ENCODE data around the gene MATN1.

Gene MATN1

DNA sequence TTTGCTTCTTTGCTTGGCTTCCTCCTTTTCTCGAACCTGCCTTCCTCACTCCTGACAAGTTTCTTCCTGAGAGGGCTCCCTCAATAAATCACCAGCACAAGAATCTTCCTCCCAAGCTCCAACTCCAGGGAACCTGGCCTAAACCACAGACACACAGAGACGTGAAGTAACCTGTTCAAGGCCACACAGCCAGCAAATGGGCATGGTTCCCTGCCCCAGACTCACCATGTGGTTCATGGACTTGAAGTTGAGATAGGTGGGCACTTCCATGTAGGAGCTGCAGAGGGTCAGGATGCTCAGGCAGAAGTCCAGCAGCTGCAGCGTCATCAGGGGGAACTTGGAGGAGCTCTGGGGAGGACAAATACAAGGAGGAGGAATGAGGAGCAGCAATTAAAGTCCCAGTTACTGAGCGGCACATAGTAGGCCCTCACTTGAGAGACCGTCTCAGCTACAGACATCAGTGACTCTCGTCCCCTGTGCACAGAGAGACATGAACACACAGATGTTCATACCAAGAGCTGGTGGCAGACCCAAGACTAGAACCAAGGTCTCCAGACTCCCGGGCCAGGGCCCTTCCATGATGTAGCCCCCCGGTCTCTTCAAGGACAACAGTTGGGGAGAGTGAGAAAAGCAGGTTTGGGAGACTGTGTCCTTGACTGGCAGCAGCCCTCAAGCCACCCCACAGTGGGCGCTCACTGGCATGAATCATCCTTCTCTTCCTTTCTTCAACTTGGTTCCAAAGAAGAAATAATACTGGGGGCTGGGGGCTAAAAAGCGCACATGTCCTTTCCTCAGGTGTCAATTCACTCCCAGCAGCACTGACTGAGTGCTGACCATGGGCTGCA is 15.6 kb upstream of the MATN1 start:
- Histone ChIP-seq H3K4me3 (ENCODE audit: low read depth, low read length) (no peak overlapping the region), H3K36me3 (no peaks in the 10 kb centered on the region), H3K27ac (no peak overlapping the region), H3K9me3 (ENCODE audit: severe bottlenecking) (no peaks in the 10 kb centered on the region), H3K27me3 (ENCODE audit: insufficient read depth, low read depth, severe bottlenecking) (no peaks in the 10 kb centered on the region)
- TF ChIP-seq, protein P1, sequence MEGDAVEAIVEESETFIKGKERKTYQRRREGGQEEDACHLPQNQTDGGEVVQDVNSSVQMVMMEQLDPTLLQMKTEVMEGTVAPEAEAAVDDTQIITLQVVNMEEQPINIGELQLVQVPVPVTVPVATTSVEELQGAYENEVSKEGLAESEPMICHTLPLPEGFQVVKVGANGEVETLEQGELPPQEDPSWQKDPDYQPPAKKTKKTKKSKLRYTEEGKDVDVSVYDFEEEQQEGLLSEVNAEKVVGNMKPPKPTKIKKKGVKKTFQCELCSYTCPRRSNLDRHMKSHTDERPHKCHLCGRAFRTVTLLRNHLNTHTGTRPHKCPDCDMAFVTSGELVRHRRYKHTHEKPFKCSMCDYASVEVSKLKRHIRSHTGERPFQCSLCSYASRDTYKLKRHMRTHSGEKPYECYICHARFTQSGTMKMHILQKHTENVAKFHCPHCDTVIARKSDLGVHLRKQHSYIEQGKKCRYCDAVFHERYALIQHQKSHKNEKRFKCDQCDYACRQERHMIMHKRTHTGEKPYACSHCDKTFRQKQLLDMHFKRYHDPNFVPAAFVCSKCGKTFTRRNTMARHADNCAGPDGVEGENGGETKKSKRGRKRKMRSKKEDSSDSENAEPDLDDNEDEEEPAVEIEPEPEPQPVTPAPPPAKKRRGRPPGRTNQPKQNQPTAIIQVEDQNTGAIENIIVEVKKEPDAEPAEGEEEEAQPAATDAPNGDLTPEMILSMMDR (IDR thresholded peaks at IDR 0.05; ENCODE audit: low read depth, low read length): no peak
- DNase-seq: no peak

DNA sequence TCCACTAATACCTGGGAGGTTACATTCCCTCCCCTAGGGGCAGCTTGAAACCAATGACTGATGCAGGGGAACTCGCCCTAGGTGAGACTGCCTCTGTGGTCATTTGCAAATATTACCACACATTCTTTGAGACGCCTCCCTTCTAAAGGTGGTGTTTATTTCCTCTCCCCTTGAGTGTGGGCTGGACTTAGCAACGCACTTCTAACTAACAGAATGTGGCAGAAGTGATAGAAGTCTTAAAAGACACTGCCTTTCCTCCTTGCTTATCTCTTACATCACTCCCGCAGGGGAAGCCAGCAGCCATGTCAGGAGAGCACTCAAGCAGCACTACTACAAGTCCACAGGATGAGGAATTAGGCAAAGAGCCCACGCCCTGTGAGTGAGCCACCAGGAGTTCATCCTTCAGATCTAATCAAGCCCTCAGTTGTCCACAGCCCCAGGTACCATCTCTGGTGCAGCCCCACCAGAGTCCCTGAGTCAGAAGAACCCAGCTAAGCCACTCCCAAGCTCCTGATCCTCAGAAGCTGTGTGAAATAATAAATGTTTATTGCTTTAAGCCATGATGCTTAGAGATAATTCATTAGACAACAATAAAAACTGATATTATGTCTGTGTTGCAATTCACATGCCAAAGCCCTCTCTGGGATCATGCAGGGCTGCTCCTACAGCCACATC is 14.8 kb upstream of the MATN1 start:
- no peaks in the 10 kb centered on the region for H3K9me3 ChIP-seq (ENCODE audit: severe bottlenecking)

DNA sequence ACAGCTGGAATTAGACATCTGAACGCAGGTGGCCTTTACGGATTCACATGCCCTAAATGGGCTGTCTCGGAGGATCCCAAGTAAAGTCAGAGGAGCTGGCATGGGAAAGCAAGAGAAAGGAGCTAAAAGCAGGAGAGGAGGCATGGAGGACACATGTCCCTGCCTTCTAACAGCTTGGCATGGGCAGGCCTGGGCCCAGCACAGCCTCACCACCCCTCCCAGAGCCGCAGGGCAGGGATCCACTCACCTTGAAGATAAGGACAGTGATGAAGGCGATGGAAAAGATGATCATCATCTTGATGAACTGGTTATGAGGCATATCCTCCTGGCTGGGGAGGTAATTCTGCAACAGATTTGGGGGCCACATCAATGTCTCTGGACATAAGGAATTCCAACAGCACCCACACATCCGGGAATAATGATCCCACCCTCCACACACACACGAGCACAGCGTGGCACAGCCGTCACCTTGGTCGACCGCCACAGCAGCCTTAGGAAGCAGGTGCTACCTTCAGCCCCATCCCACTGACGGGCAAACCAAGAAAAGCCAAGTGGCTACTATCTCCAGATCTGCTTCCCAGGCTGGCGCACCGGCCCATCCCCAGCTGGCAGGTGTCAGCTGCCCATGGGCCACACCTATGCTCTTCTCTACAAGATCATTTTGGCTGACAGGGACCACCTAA is 14.1 kb upstream of the MATN1 start:
- no peaks in the 10 kb centered on the region for H3K27me3 ChIP-seq (ENCODE audit: insufficient read depth, low read depth, severe bottlenecking)
- no peaks in the 10 kb centered on the region for H3K36me3 ChIP-seq
- TF ChIP-seq, protein P1 (IDR thresholded peaks at IDR 0.05; ENCODE audit: low read depth, low read length): no peak
- no peak overlapping the region for H3K4me3 ChIP-seq (ENCODE audit: low read depth, low read length)
- no peaks in the 10 kb centered on the region for H3K9me3 ChIP-seq (ENCODE audit: severe bottlenecking)
- no peak overlapping the region for H3K27ac ChIP-seq
- DNase-seq: no peak

More for the DNA sequence above, 14.8 kb upstream of the MATN1 start:
- no peaks in the 10 kb centered on the region for H3K27me3 ChIP-seq (ENCODE audit: insufficient read depth, low read depth, severe bottlenecking)
- H3K27ac ChIP-seq: no peak overlapping the region
- no peaks in the 10 kb centered on the region for H3K36me3 ChIP-seq
- TF ChIP-seq, protein P1 (IDR thresholded peaks at IDR 0.05; ENCODE audit: low read depth, low read length): no peak
- no peak for DNase-seq
- H3K4me3 ChIP-seq (ENCODE audit: low read depth, low read length): no peak overlapping the region

DNA sequence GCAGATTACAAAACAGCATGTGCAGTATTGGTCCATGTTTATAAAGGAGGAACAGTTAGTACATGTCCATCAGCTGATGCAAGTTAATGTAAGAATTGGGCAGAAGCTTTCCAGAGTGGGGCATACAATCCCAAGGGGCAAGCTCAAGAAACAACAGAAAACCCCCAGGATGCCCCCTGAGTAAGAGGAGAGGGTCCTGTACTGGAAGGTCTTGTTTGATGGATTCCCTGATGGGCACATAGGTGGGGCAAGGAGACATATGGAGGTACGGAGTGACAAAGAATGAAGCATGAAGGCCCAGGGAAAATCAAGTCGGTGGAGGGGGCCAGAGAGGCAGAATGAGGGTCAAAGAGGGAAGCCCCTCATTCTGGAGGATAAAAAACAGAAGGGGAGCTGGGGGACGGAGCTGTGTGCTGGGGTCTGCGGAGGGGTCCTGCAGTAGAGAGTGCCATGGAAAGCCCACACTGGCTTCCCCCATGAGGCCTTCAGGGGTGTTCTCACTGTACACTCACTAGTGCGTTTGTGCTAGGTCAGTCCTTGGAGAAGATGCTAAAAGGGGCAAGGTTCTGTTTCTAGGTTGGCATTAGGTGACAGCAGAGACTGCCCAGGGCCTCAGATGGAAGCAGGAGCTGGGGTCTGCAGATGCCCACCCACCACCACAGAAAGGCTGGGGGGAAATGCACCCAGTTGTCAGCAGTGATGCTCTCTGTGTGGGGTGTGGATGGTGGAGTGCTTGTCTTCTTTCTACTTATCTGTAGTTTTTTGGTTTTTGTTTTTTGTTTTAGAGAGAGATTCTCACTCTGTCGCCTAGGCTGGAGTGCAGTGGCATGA is 12.5 kb upstream of the MATN1 start:
- H3K36me3 ChIP-seq: no peaks in the 10 kb centered on the region
- DNase-seq: no peak
- no peaks in the 10 kb centered on the region for H3K9me3 ChIP-seq (ENCODE audit: severe bottlenecking)
- no peaks in the 10 kb centered on the region for H3K27me3 ChIP-seq (ENCODE audit: insufficient read depth, low read depth, severe bottlenecking)
- H3K27ac ChIP-seq: no peak overlapping the region
- TF ChIP-seq, protein P1 (IDR thresholded peaks at IDR 0.05; ENCODE audit: low read depth, low read length): no peak
- H3K4me3 ChIP-seq (ENCODE audit: low read depth, low read length): no peak overlapping the region

DNA sequence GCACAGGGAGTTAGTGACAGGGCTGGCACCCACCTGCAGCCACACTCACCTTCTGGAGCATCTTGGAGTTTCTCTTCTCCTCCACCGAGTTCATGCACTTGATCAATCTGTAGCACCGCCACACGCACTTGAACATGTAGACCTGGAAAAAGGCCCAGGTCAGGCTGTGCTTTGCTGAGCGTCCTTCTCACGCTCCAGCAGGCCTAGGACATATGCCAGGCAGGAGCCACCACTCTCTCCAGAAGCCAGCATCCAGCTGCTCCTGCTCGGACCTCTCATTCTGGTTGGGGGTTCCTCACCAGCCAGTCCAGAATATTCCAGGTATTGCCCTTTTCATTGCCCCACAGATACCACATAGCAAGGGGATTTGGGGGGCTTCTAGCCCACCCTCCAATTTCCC is 11.7 kb upstream of the MATN1 start:
- no peaks in the 10 kb centered on the region for H3K9me3 ChIP-seq (ENCODE audit: severe bottlenecking)
- TF ChIP-seq, protein P1 (IDR thresholded peaks at IDR 0.05; ENCODE audit: low read depth, low read length): no peak
- no peak overlapping the region for H3K27ac ChIP-seq
- DNase-seq: no peak
- H3K4me3 ChIP-seq (ENCODE audit: low read depth, low read length): no peak overlapping the region
- H3K27me3 ChIP-seq (ENCODE audit: insufficient read depth, low read depth, severe bottlenecking): no peaks in the 10 kb centered on the region
- H3K36me3 ChIP-seq: no peaks in the 10 kb centered on the region

Data from WERI-Rb-1 (cell line).